ENCODE data around the gene TCEANC.

Gene TCEANC

DNA sequence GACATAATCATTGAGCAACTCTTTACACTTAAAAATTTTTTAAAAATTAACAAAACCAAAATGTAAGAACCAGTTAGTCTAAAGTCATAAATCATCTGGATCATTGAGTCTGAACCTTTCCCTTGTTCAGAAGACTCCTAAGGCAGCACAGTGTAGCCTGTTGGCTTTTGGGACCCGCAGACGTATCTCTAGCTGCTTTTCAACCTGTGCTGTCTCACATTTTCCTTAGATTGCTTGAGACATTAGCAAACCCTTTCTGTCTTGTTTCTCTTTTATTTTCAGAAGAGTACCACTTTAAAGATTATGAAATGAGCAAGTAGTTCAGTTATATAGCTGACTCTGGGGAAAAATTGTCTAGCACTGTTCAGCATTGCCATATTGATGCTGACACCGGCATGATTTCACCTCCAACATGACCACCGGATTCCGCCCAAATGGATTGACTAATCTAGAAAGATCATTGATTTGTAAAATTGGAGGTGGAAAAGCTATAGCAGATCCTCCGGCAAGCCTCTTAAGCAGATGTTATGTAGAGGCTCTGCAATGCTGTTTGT is 8.9 kb downstream of the TCEANC start:
- H3K9ac ChIP-seq = no peak overlapping the region
- H3K4me3 ChIP-seq (ENCODE audit: low read depth, low read length) = peak overlapping the region; percentile 22
- H3K27ac ChIP-seq = no peak overlapping the region
- no peaks in the 10 kb centered on the region for H3K27me3 ChIP-seq (ENCODE audit: control insufficient read depth, insufficient read depth, low read length)
- no peak overlapping the region for H3K4me2 ChIP-seq (ENCODE audit: low read length)
- TF ChIP-seq, protein P1, sequence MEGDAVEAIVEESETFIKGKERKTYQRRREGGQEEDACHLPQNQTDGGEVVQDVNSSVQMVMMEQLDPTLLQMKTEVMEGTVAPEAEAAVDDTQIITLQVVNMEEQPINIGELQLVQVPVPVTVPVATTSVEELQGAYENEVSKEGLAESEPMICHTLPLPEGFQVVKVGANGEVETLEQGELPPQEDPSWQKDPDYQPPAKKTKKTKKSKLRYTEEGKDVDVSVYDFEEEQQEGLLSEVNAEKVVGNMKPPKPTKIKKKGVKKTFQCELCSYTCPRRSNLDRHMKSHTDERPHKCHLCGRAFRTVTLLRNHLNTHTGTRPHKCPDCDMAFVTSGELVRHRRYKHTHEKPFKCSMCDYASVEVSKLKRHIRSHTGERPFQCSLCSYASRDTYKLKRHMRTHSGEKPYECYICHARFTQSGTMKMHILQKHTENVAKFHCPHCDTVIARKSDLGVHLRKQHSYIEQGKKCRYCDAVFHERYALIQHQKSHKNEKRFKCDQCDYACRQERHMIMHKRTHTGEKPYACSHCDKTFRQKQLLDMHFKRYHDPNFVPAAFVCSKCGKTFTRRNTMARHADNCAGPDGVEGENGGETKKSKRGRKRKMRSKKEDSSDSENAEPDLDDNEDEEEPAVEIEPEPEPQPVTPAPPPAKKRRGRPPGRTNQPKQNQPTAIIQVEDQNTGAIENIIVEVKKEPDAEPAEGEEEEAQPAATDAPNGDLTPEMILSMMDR (IDR thresholded peaks at IDR 0.05) = no peak
- H3K9me3 ChIP-seq (ENCODE audit: control insufficient read depth, low read length) = no peaks in the 10 kb centered on the region
- H3K4me1 ChIP-seq = no peaks in the 10 kb centered on the region
- no peaks in the 10 kb centered on the region for H3K36me3 ChIP-seq (ENCODE audit: control insufficient read depth, insufficient read depth, low read length)
- H2AFZ ChIP-seq = no peak overlapping the region
- no peaks in the 10 kb centered on the region for H3K79me2 ChIP-seq

DNA sequence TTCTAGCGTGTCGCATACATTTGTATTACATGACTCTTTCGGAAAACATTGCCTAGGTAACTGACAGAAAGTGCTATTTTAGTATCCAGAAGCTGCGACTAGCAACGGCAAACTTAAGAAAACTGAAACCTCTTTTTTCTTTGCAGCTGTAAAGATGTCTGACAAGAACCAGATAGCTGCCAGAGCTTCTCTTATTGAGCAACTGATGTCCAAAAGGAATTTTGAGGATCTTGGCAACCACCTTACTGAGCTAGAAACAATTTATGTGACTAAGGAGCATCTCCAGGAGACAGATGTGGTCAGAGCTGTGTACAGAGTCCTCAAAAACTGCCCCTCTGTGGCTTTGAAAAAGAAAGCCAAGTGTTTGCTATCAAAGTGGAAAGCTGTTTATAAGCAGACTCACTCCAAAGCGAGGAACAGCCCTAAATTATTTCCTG is 9.4 kb downstream of the TCEANC start:
- H3K9me3 ChIP-seq (ENCODE audit: control insufficient read depth, low read length) = no peaks in the 10 kb centered on the region
- H3K4me2 ChIP-seq (ENCODE audit: low read length) = no peak overlapping the region
- no peaks in the 10 kb centered on the region for H3K79me2 ChIP-seq
- H3K4me1 ChIP-seq = no peaks in the 10 kb centered on the region
- no peaks in the 10 kb centered on the region for H3K36me3 ChIP-seq (ENCODE audit: control insufficient read depth, insufficient read depth, low read length)
- no peak overlapping the region for H2AFZ ChIP-seq
- no peaks in the 10 kb centered on the region for H3K27me3 ChIP-seq (ENCODE audit: control insufficient read depth, insufficient read depth, low read length)
- H3K9ac ChIP-seq = no peak overlapping the region
- H3K27ac ChIP-seq = no peak overlapping the region
- TF ChIP-seq, protein P1 (IDR thresholded peaks at IDR 0.05) = no peak
- peak overlapping the region; percentile 22 for H3K4me3 ChIP-seq (ENCODE audit: low read depth, low read length)

DNA sequence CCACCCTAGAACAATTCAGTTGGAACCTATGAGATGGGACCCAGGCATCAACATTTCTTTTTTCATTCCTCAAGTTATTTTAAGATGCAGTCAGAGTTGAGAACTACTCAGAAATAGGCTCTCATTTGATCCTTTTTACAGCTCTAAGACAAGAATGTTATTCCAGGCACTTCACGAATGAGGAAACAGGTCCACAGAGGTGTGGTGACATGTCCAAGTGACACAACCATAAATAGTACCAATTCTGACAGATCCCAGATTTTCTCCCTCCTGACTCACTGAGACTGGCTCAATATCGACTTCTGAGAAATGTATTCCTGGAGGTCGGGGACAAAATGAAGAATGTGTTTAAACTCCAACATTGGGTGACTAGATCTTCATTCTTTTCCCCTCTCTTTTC is 11.1 kb downstream of the TCEANC start:
- Histone ChIP-seq H3K4me1 (no peaks in the 10 kb centered on the region), H3K79me2 (no peaks in the 10 kb centered on the region), H2AFZ (no peak overlapping the region), H3K9me3 (ENCODE audit: control insufficient read depth, low read length) (no peaks in the 10 kb centered on the region), H3K27me3 (ENCODE audit: control insufficient read depth, insufficient read depth, low read length) (no peaks in the 10 kb centered on the region), H3K4me3 (ENCODE audit: low read depth, low read length) (no peak overlapping the region), H3K9ac (no peak overlapping the region), H3K27ac (peak overlapping the region; percentile 57), H3K4me2 (ENCODE audit: low read length) (no peak overlapping the region), H3K36me3 (ENCODE audit: control insufficient read depth, insufficient read depth, low read length) (no peaks in the 10 kb centered on the region)
- TF ChIP-seq, protein P1 (IDR thresholded peaks at IDR 0.05) = no peak

DNA sequence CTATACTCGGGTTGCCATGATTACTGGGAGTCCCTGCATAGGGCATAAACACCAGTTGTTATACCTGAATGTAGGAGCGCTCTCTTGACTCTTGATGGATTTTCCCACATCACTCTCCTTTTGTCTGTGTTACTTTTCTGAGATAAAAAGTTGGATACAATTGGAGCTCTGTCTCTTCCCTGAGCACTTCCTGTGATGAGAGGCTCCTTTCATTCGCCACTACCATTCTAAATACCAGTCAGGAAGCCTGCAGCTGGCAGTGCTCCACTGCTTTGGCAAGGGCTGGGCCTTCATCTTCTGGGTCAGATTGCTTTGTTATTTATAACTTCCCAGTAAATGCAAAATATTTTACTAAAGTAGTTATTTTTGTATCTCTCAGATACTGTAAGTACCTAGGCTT is 13.9 kb downstream of the TCEANC start:
- no peaks in the 10 kb centered on the region for H3K9me3 ChIP-seq (ENCODE audit: control insufficient read depth, low read length)
- no peak overlapping the region for H3K9ac ChIP-seq
- TF ChIP-seq, protein P1 (IDR thresholded peaks at IDR 0.05) = no peak
- peak overlapping the region; percentile 19 for H3K27ac ChIP-seq
- H3K36me3 ChIP-seq (ENCODE audit: control insufficient read depth, insufficient read depth, low read length) = no peaks in the 10 kb centered on the region
- no peak overlapping the region for H3K4me3 ChIP-seq (ENCODE audit: low read depth, low read length)
- no peak overlapping the region for H3K4me2 ChIP-seq (ENCODE audit: low read length)
- H2AFZ ChIP-seq = peak overlapping the region; percentile 56
- H3K27me3 ChIP-seq (ENCODE audit: control insufficient read depth, insufficient read depth, low read length) = no peaks in the 10 kb centered on the region
- no peaks in the 10 kb centered on the region for H3K79me2 ChIP-seq
- no peaks in the 10 kb centered on the region for H3K4me1 ChIP-seq

DNA sequence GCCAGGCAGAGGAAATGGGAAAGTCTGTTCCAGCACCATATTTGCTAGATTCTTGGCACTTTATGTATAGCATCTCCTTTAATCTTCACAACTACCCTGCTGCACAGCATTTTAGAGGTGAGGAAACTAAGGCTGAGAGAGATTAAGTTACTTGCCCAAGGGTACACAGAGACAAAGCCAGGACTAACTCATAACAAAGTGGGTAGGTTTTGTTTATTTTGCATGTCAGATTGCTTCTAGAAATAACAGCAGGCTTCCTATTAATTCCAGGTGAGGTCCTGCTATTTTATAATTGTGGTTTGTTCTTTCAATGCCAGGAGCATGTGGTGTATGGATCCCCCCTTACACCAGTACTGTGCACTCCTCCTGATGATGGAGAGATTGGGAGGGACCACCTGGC is 15.0 kb downstream of the TCEANC start:
- TF ChIP-seq, protein P1 (IDR thresholded peaks at IDR 0.05) = no peak
- Histone ChIP-seq H3K27me3 (ENCODE audit: control insufficient read depth, insufficient read depth, low read length) (no peaks in the 10 kb centered on the region), H3K9me3 (ENCODE audit: control insufficient read depth, low read length) (no peaks in the 10 kb centered on the region), H3K4me3 (ENCODE audit: low read depth, low read length) (no peak overlapping the region), H3K4me1 (no peaks in the 10 kb centered on the region), H3K79me2 (no peaks in the 10 kb centered on the region), H3K9ac (no peak overlapping the region), H3K4me2 (ENCODE audit: low read length) (no peak overlapping the region), H3K36me3 (ENCODE audit: control insufficient read depth, insufficient read depth, low read length) (no peaks in the 10 kb centered on the region), H3K27ac (no peak overlapping the region), H2AFZ (no peak overlapping the region)
